GM23338 (cell line): Measurements from ENCODE around the gene GIMAP6. TPM values are rescaled to one million over a fixed set of nuclear protein-coding genes. Genes with fewer than 3 reads are reported as not detected.

Experiments used
- ATAC-seq: fragments of 200-7000 bp; cut with Tn5 transposase; 3 replicates; pipeline ENCODE4 v1.9.1; 2020
- DNase-seq: peaks from one replicate; pipeline ENCODE4 v3.0.0-alpha.2; 2015; ENCODE audit warnings: low spot score
- H2AFZ ChIP-seq: fragments of 200-600 bp; sonication (generic); 2 replicates; pipeline ENCODE4 v1.8.0; 2016; ENCODE audit warnings: antibody characterized with exemption, mild to moderate bottlenecking, moderate library complexity
- H3F3A ChIP-seq: fragments of 200-600 bp; sonication (generic); replicated peaks from 2 replicates; pipeline ENCODE4 v1.8.0; 2017; ENCODE audit warnings: antibody characterized with exemption, mixed run types, low read depth
- H3K27ac ChIP-seq: fragments of 200-600 bp; sonication (generic); 2 replicates; pipeline ENCODE4 v1.6.1; 2016; ENCODE audit warnings: low read depth
- H3K27me3 ChIP-seq: fragments of 200-600 bp; sonication (generic); 2 replicates; pipeline ENCODE4 v1.8.0; 2016; ENCODE audit warnings: mild to moderate bottlenecking, mixed run types, moderate library complexity; ENCODE audit not compliant: insufficient read depth
- H3K36me3 ChIP-seq: fragments of 200-600 bp; sonication (generic); 2 replicates; pipeline ENCODE4 v1.8.0; 2016; ENCODE audit warnings: mild to moderate bottlenecking; ENCODE audit not compliant: insufficient read depth
- H3K4me1 ChIP-seq: fragments of 200-600 bp; sonication (generic); 2 replicates; pipeline ENCODE4 v1.8.0; 2016; ENCODE audit warnings: mild to moderate bottlenecking, moderate library complexity; ENCODE audit not compliant: insufficient read depth
- H3K4me2 ChIP-seq: fragments of 200-600 bp; sonication (generic); 2 replicates; pipeline ENCODE4 v1.7.1; 2017; ENCODE audit warnings: mixed run types
- H3K4me3 ChIP-seq: fragments of 200-600 bp; sonication (generic); 2 replicates; pipeline ENCODE4 v1.6.1; 2016; ENCODE audit warnings: mixed run types
- H3K79me2 ChIP-seq: fragments of 200-600 bp; sonication (generic); replicated peaks from 2 replicates; pipeline ENCODE4 v1.8.0; 2017; ENCODE audit warnings: mild to moderate bottlenecking; ENCODE audit not compliant: insufficient read depth
- H3K9me2 ChIP-seq: fragments of 200-600 bp; sonication (generic); 2 replicates; pipeline ENCODE4 v1.8.0; 2017; ENCODE audit not compliant: insufficient read depth
- H4K20me1 ChIP-seq: fragments of 200-600 bp; sonication (generic); replicated peaks from 2 replicates; pipeline ENCODE4 v1.8.0; 2017; ENCODE audit warnings: mild to moderate bottlenecking; ENCODE audit not compliant: insufficient read depth
- H3K27ac Mint-ChIP-seq: 2 replicates; pipeline ENCODE4 v1.8.0; 2020; ENCODE audit warnings: inconsistent platforms, mild to moderate bottlenecking, moderate library complexity, mixed read lengths
- H3K27me3 Mint-ChIP-seq: 3 replicates; pipeline ENCODE4 v1.8.0; 2022; ENCODE audit warnings: low read depth, mild to moderate bottlenecking, moderate library complexity, mixed read lengths, inconsistent platforms; ENCODE audit not compliant: insufficient read depth, poor library complexity
- H3K36me3 Mint-ChIP-seq: 3 replicates; pipeline ENCODE4 v1.8.0; 2021; ENCODE audit warnings: low read depth, mild to moderate bottlenecking, inconsistent platforms, moderate library complexity, mixed read lengths
- H3K4me1 Mint-ChIP-seq: 3 replicates; pipeline ENCODE4 v1.8.0; 2020; ENCODE audit warnings: mild to moderate bottlenecking, inconsistent platforms, mixed read lengths
- H3K4me3 Mint-ChIP-seq: 3 replicates; pipeline ENCODE4 v1.8.0; 2021; ENCODE audit warnings: moderate library complexity, mild to moderate bottlenecking, inconsistent platforms, mixed read lengths
- H3K9me3 Mint-ChIP-seq: 3 replicates; pipeline ENCODE4 v1.8.0; 2020; ENCODE audit warnings: moderate library complexity, mild to moderate bottlenecking, inconsistent platforms, mixed read lengths
- CTCF ChIP-seq, 2 experiments: fragments of 200-600 bp in 1 of 2; sonication (generic) in 1 of 2; conservative IDR thresholded peaks; 2 replicates each; pipeline versions ENCODE4 v1.5.1 to v1.6.1; 2016 to 2017; ENCODE audit warnings: antibody characterized with exemption in 2 of 2, low read depth in 2 of 2, mild to moderate bottlenecking in 2 of 2, moderate library complexity in 1 of 2
- EZH2 ChIP-seq: fragments of 200-600 bp; sonication (generic); IDR thresholded peaks from one replicate; pipeline ENCODE4 v1.8.0; 2017; ENCODE audit warnings: antibody characterized with exemption, mild to moderate bottlenecking, low read depth; ENCODE audit not compliant: unreplicated experiment
- EZH2phosphoT487 ChIP-seq: fragments of 200-600 bp; sonication (generic); IDR thresholded peaks from one replicate; pipeline ENCODE4 v1.8.1; 2018; ENCODE audit warnings: antibody characterized with exemption; ENCODE audit not compliant: unreplicated experiment
- JUNB ChIP-seq: IDR thresholded peaks from one replicate; pipeline ENCODE4 v1.6.1; 2016; ENCODE audit warnings: antibody characterized with exemption; ENCODE audit not compliant: unreplicated experiment
- NANOG ChIP-seq: IDR thresholded peaks from 2 replicates; pipeline ENCODE4 v1.6.1; 2016; ENCODE audit warnings: antibody characterized with exemption, borderline replicate concordance
- STAT1 ChIP-seq: IDR thresholded peaks from one replicate; pipeline ENCODE4 v1.6.1; 2016; ENCODE audit warnings: antibody characterized with exemption; ENCODE audit not compliant: unreplicated experiment
- ZNF114 ChIP-seq: fragments of 250-450 bp; sonication (Bioruptor Pico); IDR thresholded peaks from 2 replicates; pipeline ENCODE4 v1.5.0; 2020; ENCODE audit warnings: mild to moderate bottlenecking, moderate library complexity
- ZNF331 ChIP-seq: fragments of 250-450 bp; sonication (Bioruptor Pico); IDR thresholded peaks from 2 replicates; pipeline ENCODE4 v1.5.0; 2020; ENCODE audit warnings: low read depth, mild to moderate bottlenecking, moderate library complexity
- ZNF462 ChIP-seq: fragments of 250-450 bp; sonication (Bioruptor Pico); IDR thresholded peaks from 2 replicates; pipeline ENCODE4 v1.5.0; 2020; ENCODE audit warnings: mild to moderate bottlenecking, moderate library complexity
- polyA plus RNA-seq: library from polyadenylated mRNA; unstranded; fragments of >200 nt; fragmentation: Nextera tagmentation; extraction: Ambion mirVana; gene quantifications from 2 replicates; pipeline ENCODE4 v1.2.1, GENCODE V29; 2016
- total RNA-seq: library from RNA; depleted of rRNA; stranded (reverse); fragments of >200 nt; shearing (Covaris generic); gene quantifications from 2 replicates; pipeline ENCODE4 v1.2.3, GENCODE V29; 2014

GIMAP6 gene
- total and polyA plus RNA-seq, 2 experiments from 2014 or later = not detected

GRCh38 chr7:150626696-150627095, 5.5 kb downstream of the GIMAP6 start:
- Mint-ChIP-seq H3K4me3 (no peak overlapping the region), H3K36me3 (no peaks in the 10 kb centered on the region), H3K27me3 (peaks cover 9% of the 10 kb centered on the region), H3K9me3 (peaks cover 4% of the 10 kb centered on the region; the same call in 1 of the 3 replicates), H3K27ac (no peak overlapping the region), H3K4me1 (peaks cover 4% of the 10 kb centered on the region; the same call in 1 of the 3 replicates)
- ATAC-seq (no peak), DNase-seq (no peak)
- no peaks in the 10 kb centered on the region for H4K20me1 ChIP-seq
- H3K4me1 ChIP-seq = no peaks in the 10 kb centered on the region; the same call in 1 of the 2 replicates
- H3K4me3 ChIP-seq = no peak overlapping the region
- no peak for TF ChIP-seq CTCF (conservative IDR thresholded peaks at IDR 0.05; ENCODE audit: low read depth in 2 of 2)
- no peak for TF ChIP-seq JUNB
- no peak for TF ChIP-seq ZNF462 (CRISPR knock-in tag)
- TF ChIP-seq ZNF114 (CRISPR knock-in tag) = no peak
- 0 out of 2 replicates have a peak, but pooled peaks cover 2% of the 10 kb centered on the region for H3K9me2 ChIP-seq
- no peaks in the 10 kb centered on the region for H3K36me3 ChIP-seq
- no peaks in the 10 kb centered on the region for H3K27me3 ChIP-seq
- no peak overlapping the region for H3K27ac ChIP-seq
- H3K79me2 ChIP-seq = no peaks in the 10 kb centered on the region
- no peak overlapping the region for H2AFZ ChIP-seq
- H3F3A ChIP-seq = no peaks in the 10 kb centered on the region
- H3K4me2 ChIP-seq = no peak overlapping the region

GRCh38 chr7:150621376-150621775, 10.8 kb downstream of the GIMAP6 start:
- no peak for TF ChIP-seq EZH2
- TF ChIP-seq STAT1 = no peak
- no peak for TF ChIP-seq ZNF331 (CRISPR knock-in tag)
- no peak for TF ChIP-seq JUNB
- TF ChIP-seq NANOG = no peak
- no peak for TF ChIP-seq EZH2phosphoT487
- H3K27me3 Mint-ChIP-seq = peaks cover 5% of the 10 kb centered on the region
- DNase-seq = no peak

More at GRCh38 chr7:150621376-150621775, 10.8 kb downstream of the GIMAP6 start:
- no peak overlapping the region for H3K27ac Mint-ChIP-seq
- Histone ChIP-seq H3K9me2 (no peaks in the 10 kb centered on the region), H4K20me1 (no peaks in the 10 kb centered on the region), H3K4me1 (no peaks in the 10 kb centered on the region), H3K4me2 (no peak overlapping the region), H3K27ac (no peak overlapping the region), H3K4me3 (no peak overlapping the region), H3K36me3 (no peaks in the 10 kb centered on the region), H3K27me3 (no peaks in the 10 kb centered on the region), H3F3A (no peaks in the 10 kb centered on the region), H3K79me2 (no peaks in the 10 kb centered on the region), H2AFZ (no peak overlapping the region)
- no peaks in the 10 kb centered on the region for H3K4me1 Mint-ChIP-seq
- no peak overlapping the region for H3K4me3 Mint-ChIP-seq
- H3K9me3 Mint-ChIP-seq = no peaks in the 10 kb centered on the region
- H3K36me3 Mint-ChIP-seq = no peaks in the 10 kb centered on the region
- ATAC-seq = no peak
